ENCODE measurements around the gene SLC22A8. TPM values are rescaled to one million over a fixed set of nuclear protein-coding genes. Genes with fewer than 3 reads are reported as not detected.
A peak's percentile ranks its signal among the peaks of the same experiment; 100 is the strongest.

The SLC22A8 gene
- total and polyA plus RNA-seq, 12 donors = not detected

- no peak for DNase-seq
- no peaks in the 10 kb centered on the region for H3K9me3 ChIP-seq (replicated peaks in 1 of 3)
- TF ChIP-seq POLR2A (IDR thresholded peaks at IDR 0.05) = no peak
- TF ChIP-seq CTCF (IDR thresholded peaks at IDR 0.05) = no peak
- no peak overlapping the region for H3K27ac ChIP-seq
- intact Hi-C loops (cut with DNase I) = no loop called here
- 83 to 86% (median 84%) methylated on average over 11 of the region's 11 CpGs for WGBS, 4 donors
- no peak overlapping the region for H3K4me3 ChIP-seq
- no peaks in the 10 kb centered on the region for H3K4me1 ChIP-seq (replicated peaks in 1 of 2)
- H3K36me3 ChIP-seq (replicated peaks in 1 of 2) = no peaks in the 10 kb centered on the region
- H3K27me3 ChIP-seq = no peaks in the 10 kb centered on the region
Observed at GRCh38 chr11:63012430-63012829, 3.2 kb downstream of the SLC22A8 start.

GRCh38 chr11:63010934-63011439 is 4.7 kb downstream of the SLC22A8 start:
- Histone ChIP-seq H3K27me3 (no peaks in the 10 kb centered on the region), H3K4me3 (no peak overlapping the region), H3K27ac (no peak overlapping the region), H3K4me1 (replicated peaks in 1 of 2) (no peaks in the 10 kb centered on the region), H3K36me3 (replicated peaks in 1 of 2) (no peaks in the 10 kb centered on the region), H3K9me3 (replicated peaks in 1 of 3) (no peaks in the 10 kb centered on the region)
- TF ChIP-seq POLR2A (IDR thresholded peaks at IDR 0.05) (no peak), CTCF (IDR thresholded peaks at IDR 0.05) (no peak)
- no peak for DNase-seq
- 82 to 86% (median 85%) methylated on average over 5 of the region's 5 CpGs for WGBS, 4 donors
- intact Hi-C loops (cut with DNase I) = no loop called here

- TF ChIP-seq CTCF (IDR thresholded peaks at IDR 0.05) (no peak), POLR2A (IDR thresholded peaks at IDR 0.05) (no peak)
- 45 to 77% (median 63%) methylated on average over 4 to 5 of the region's 5 CpGs for WGBS, 4 donors
- Histone ChIP-seq H3K4me1 (replicated peaks in 1 of 2) (no peaks in the 10 kb centered on the region), H3K4me3 (no peak overlapping the region), H3K36me3 (replicated peaks in 1 of 2) (no peaks in the 10 kb centered on the region), H3K9me3 (replicated peaks in 1 of 3) (no peaks in the 10 kb centered on the region), H3K27me3 (no peaks in the 10 kb centered on the region), H3K27ac (no peak overlapping the region)
- DNase-seq = peak in 5 of 7 donors; percentile 25 to 49 (median 29)
- intact Hi-C loops (cut with DNase I) = no loop called here
Observed at GRCh38 chr11:63007920-63008319, 7.7 kb downstream of the SLC22A8 start.

GRCh38 chr11:63001456-63001855 is 14.2 kb downstream of the SLC22A8 start:
- H3K4me1 ChIP-seq (replicated peaks in 1 of 2) = no peaks in the 10 kb centered on the region
- TF ChIP-seq CTCF (IDR thresholded peaks at IDR 0.05) (no peak), POLR2A (IDR thresholded peaks at IDR 0.05) (no peak)
- intact Hi-C loops (cut with DNase I) = no loop called here
- no peaks in the 10 kb centered on the region for H3K9me3 ChIP-seq (replicated peaks in 1 of 3)
- no peak for DNase-seq
- WGBS, 4 donors = 65 to 73% (median 69%) methylated on average over 9 of the region's 9 CpGs
- H3K36me3 ChIP-seq (replicated peaks in 1 of 2) = no peaks in the 10 kb centered on the region
- no peak overlapping the region for H3K4me3 ChIP-seq
- no peak overlapping the region for H3K27ac ChIP-seq
- H3K27me3 ChIP-seq = no peaks in the 10 kb centered on the region

Measured in adrenal gland (tissue), 12 donors.